Breast epithelium (tissue), 4 donors: ENCODE measurements around the gene ADAM22. TPM values are rescaled to one million over a fixed set of nuclear protein-coding genes. Genes with fewer than 3 reads are reported as not detected.

ENCODE experiments used
- DNase-seq, 2 donors: peaks; one replicate each; pipeline ENCODE4 v3.0.0-alpha.2; 2019; ENCODE audit warnings: low spot score in 2 of 2
- H3K27ac ChIP-seq, 2 donors: fragments of 200-600 bp; sonication (generic) in 1 of 2; one replicate each; pipeline ENCODE4 v1.5.1; 2016 to 2019; ENCODE audit warnings: mild to moderate bottlenecking in 1 of 2
- H3K27me3 ChIP-seq, 2 donors: fragments of 200-600 bp; sonication (generic) in 1 of 2; one replicate each; pipeline versions ENCODE4 v1.5.1 to v1.6.0; 2017 to 2019; ENCODE audit warnings: control low read depth in 1 of 2, mild to moderate bottlenecking in 1 of 2
- H3K36me3 ChIP-seq: fragments of 200-600 bp; one replicate; pipeline ENCODE4 v1.5.1; 2019
- H3K4me1 ChIP-seq, 2 donors: fragments of 200-600 bp; sonication (generic); one replicate each; pipeline ENCODE4 v1.5.1; 2016 to 2019; ENCODE audit warnings: control low read depth in 1 of 2
- H3K4me3 ChIP-seq, 3 donors: fragments of 200-600 bp; sonication (generic); 1 replicate in 2 of 3; 2 replicates in 1 of 3; pipeline ENCODE4 v1.5.1; 2016 to 2019; ENCODE audit warnings: mild to moderate bottlenecking in 3 of 3, moderate library complexity in 2 of 3
- H3K9me3 ChIP-seq, 2 donors: fragments of 200-600 bp; sonication (generic) in 1 of 2; one replicate each; pipeline ENCODE4 v1.5.1; 2016 to 2019; ENCODE audit warnings: control low read depth in 1 of 2
- POLR2A ChIP-seq: fragments of 450-650 bp; IDR thresholded peaks from one replicate; pipeline ENCODE4 v1.6.1; 2016; ENCODE audit warnings: antibody characterized with exemption, mild to moderate bottlenecking, moderate library complexity
- POLR2AphosphoS5 ChIP-seq, 3 donors: sonication (generic); formaldehyde crosslinking; IDR thresholded peaks; one replicate each; pipeline ENCODE4 v1.6.1; 2017; ENCODE audit warnings: antibody characterized with exemption in 3 of 3
- intact Hi-C: fragments of 100-400 bp; cut with DNase I; formaldehyde crosslinking; loops from one replicate; pipeline ENCODE4 v1.15.1; 2023; ENCODE audit warnings: low total_unique reads
- total RNA-seq, 3 donors: library from RNA; depleted of rRNA; stranded (reverse); fragments of >200 nt; gene quantifications; one replicate each; pipeline ENCODE4 v1.1.0, GENCODE V29; 2016
- TF ChIP-seq, protein P1 (sequence below), 3 donors: fragments of 450-650 bp; IDR thresholded peaks; one replicate each; pipeline ENCODE4 v1.5.1; 2016 to 2017; ENCODE audit warnings: antibody characterized with exemption in 3 of 3, mild to moderate bottlenecking in 3 of 3, moderate library complexity in 3 of 3

The ADAM22 gene
- total RNA-seq, 3 donors from 2014 or later = 2.3 to 7.5 (median 3.4) TPM

DNA sequence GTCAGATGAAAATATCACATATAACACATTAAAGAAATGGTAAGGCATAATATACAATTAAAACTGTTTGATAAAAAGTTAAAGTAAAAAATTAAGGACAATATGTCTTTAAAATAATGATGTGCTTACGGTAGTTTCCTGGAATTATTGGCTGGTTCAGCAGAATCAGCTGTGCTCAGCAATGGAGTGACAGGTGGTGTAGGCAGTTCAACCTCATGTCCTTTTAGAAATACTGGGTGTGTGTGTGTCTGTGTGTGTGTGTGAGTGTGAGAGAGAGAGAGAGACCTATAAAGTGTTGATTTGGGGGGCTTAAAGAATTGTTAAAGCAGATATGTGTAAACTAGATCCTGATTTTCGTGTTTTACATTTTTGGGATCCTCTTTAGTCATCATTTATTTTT is 141.2 kb downstream of the ADAM22 start:
- no peak for DNase-seq
- no peaks in the 10 kb centered on the region for H3K4me1 ChIP-seq
- TF ChIP-seq, protein P1, sequence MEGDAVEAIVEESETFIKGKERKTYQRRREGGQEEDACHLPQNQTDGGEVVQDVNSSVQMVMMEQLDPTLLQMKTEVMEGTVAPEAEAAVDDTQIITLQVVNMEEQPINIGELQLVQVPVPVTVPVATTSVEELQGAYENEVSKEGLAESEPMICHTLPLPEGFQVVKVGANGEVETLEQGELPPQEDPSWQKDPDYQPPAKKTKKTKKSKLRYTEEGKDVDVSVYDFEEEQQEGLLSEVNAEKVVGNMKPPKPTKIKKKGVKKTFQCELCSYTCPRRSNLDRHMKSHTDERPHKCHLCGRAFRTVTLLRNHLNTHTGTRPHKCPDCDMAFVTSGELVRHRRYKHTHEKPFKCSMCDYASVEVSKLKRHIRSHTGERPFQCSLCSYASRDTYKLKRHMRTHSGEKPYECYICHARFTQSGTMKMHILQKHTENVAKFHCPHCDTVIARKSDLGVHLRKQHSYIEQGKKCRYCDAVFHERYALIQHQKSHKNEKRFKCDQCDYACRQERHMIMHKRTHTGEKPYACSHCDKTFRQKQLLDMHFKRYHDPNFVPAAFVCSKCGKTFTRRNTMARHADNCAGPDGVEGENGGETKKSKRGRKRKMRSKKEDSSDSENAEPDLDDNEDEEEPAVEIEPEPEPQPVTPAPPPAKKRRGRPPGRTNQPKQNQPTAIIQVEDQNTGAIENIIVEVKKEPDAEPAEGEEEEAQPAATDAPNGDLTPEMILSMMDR (IDR thresholded peaks at IDR 0.05) = no peak
- TF ChIP-seq POLR2A = no peak
- no peak for TF ChIP-seq POLR2AphosphoS5 (IDR thresholded peaks at IDR 0.05)
- H3K27me3 ChIP-seq = no peaks in the 10 kb centered on the region
- H3K27ac ChIP-seq = no peak overlapping the region
- H3K9me3 ChIP-seq = no peaks in the 10 kb centered on the region
- no peak overlapping the region for H3K4me3 ChIP-seq
- no peaks in the 10 kb centered on the region for H3K36me3 ChIP-seq
- intact Hi-C loops = loop anchor here (2.0 kb wide), 1 partner anchor 18 kb away; no protein-coding TSS in a partner anchor

DNA sequence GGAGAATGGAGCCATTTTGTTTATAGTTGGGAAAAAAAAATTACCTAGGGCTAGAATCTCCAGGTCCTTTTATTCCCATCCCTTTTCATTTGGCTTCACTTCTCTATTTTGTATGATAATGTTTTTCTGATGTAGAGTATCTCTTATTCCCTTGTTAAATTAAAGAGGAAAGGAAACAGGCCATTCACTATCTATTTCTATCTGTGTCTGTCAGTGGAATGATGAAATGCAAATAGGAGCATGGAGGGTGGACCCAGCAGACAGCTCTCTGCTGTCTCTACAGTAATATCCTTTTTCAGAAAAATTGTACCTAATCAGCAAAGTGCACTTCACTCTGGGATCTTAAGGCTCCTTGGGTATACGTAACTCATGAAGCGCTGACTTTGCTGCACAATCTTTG is 149.8 kb downstream of the ADAM22 start:
- TF ChIP-seq POLR2A (no peak), POLR2AphosphoS5 (IDR thresholded peaks at IDR 0.05) (no peak)
- TF ChIP-seq, protein P1 (IDR thresholded peaks at IDR 0.05) = no peak
- Histone ChIP-seq H3K4me3 (no peak overlapping the region), H3K9me3 (no peaks in the 10 kb centered on the region), H3K36me3 (no peaks in the 10 kb centered on the region), H3K4me1 (no peaks in the 10 kb centered on the region), H3K27ac (no peak overlapping the region), H3K27me3 (no peaks in the 10 kb centered on the region)
- no peak for DNase-seq
- intact Hi-C loops = no loop called here

DNA sequence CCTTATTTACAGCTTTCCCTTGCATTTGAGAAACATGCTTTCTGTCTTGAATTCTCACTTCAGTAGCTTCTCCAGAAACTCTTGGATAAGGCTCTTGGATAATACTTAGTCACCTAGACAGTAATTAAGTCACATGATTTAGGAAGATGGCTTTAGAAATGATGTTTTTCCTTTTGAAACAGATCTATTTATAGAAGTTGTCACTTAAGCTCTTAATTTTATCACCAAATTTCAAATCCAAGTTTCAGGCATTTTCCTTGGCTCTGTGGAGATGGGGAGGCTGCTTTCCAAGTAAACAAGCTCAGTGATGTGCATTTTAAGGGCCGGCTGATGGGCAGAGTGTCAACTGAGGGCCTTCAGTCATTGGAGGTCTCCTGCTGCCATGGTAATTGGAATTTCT is 155.5 kb downstream of the ADAM22 start:
- no peaks in the 10 kb centered on the region for H3K36me3 ChIP-seq
- intact Hi-C loops = no loop called here
- TF ChIP-seq, protein P1 (IDR thresholded peaks at IDR 0.05) = no peak
- TF ChIP-seq POLR2AphosphoS5 (IDR thresholded peaks at IDR 0.05) = no peak
- TF ChIP-seq POLR2A = no peak
- H3K4me1 ChIP-seq = no peaks in the 10 kb centered on the region
- H3K27me3 ChIP-seq = no peaks in the 10 kb centered on the region
- H3K4me3 ChIP-seq = no peak overlapping the region
- H3K27ac ChIP-seq = no peak overlapping the region
- DNase-seq = no peak
- H3K9me3 ChIP-seq = no peaks in the 10 kb centered on the region

DNA sequence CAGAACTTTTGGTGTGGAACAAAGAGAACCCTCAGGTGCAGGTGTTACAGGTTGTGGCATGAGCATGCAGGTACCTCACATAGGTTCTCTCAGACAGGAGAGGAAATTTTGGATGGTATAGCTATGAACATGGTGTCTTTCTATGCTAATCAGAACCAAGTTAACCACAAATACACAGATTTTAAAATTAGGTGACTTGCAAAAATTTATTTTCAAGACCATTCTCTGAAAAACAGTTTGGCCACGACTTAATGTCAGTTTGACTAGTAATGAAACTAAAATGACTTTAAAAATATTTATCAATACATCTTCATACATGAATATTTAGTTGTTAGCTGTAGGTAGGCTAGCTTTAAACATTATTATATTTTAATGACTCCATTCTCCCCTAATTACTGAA is 156.2 kb downstream of the ADAM22 start:
- Histone ChIP-seq H3K4me3 (no peak overlapping the region), H3K27ac (no peak overlapping the region), H3K9me3 (no peaks in the 10 kb centered on the region), H3K4me1 (no peaks in the 10 kb centered on the region), H3K27me3 (no peaks in the 10 kb centered on the region), H3K36me3 (no peaks in the 10 kb centered on the region)
- TF ChIP-seq, protein P1 (IDR thresholded peaks at IDR 0.05) = no peak
- TF ChIP-seq POLR2AphosphoS5 (IDR thresholded peaks at IDR 0.05) (no peak), POLR2A (no peak)
- intact Hi-C loops = no loop called here
- no peak for DNase-seq

DNA sequence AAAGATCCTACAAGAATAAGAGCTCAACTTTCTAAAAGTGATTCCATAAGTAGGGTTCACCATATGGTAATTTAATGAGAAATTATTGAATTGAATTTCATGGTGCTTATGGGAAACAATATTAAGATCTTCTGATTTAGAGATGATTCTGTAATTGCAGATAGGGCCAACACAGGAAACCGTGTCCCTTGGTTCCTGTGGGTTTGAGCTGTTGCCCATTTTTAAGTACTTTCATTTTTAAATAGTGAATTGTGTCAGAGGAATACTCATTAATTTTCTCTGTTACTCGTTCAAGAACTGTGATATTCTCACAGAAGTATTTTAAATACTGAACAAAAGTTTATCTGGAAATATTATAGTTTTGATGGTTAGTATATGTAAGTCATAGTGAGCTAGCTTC is 156.6 kb downstream of the ADAM22 start:
- Histone ChIP-seq H3K36me3 (no peaks in the 10 kb centered on the region), H3K4me1 (no peaks in the 10 kb centered on the region), H3K27ac (no peak overlapping the region), H3K4me3 (peak overlapping the region in 1 of 3 donors; percentile 44), H3K9me3 (no peaks in the 10 kb centered on the region), H3K27me3 (no peaks in the 10 kb centered on the region)
- TF ChIP-seq POLR2A = no peak
- no peak for TF ChIP-seq POLR2AphosphoS5 (IDR thresholded peaks at IDR 0.05)
- TF ChIP-seq, protein P1 (IDR thresholded peaks at IDR 0.05) = no peak
- intact Hi-C loops = no loop called here
- no peak for DNase-seq
